ELR (cell line): ENCODE measurements around the gene STK32B.

Experiments
- DNase-seq: peaks from one replicate; pipeline ENCODE4 v3.0.0-alpha.2; 2015; ENCODE audit warnings: low read depth

Gene STK32B

GRCh38 chr4:5365071-5366008 is 314.1 kb downstream of the STK32B start:
- peak; percentile 97 for DNase-seq

DNA sequence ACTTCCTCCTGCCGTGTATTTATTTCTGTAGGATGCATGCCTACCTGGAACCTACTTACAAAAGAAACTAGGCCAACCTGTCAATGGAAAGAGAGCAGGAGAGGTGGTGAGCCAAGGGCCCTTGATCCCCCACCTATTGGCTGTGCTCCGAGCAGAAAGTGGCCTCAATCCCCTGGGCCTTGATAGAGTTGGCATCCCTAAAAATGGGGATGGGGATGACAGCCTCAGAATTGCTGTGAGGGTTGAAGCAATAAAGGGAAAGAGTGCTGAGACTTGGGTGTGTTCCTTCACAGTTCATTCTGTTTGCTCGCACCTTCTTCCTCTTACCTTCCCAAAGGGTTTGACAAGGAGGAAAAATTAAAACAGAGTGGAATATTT is 314.7 kb downstream of the STK32B start:
- DNase-seq: no peak

- peak; percentile 81 for DNase-seq
Measured at GRCh38 chr4:5366421-5366820, 315.1 kb downstream of the STK32B start.

GRCh38 chr4:5368426-5368825 is 317.1 kb downstream of the STK32B start:
- no peak for DNase-seq

GRCh38 chr4:5370286-5370685 is 319.0 kb downstream of the STK32B start:
- peak; percentile 95 for DNase-seq

DNA sequence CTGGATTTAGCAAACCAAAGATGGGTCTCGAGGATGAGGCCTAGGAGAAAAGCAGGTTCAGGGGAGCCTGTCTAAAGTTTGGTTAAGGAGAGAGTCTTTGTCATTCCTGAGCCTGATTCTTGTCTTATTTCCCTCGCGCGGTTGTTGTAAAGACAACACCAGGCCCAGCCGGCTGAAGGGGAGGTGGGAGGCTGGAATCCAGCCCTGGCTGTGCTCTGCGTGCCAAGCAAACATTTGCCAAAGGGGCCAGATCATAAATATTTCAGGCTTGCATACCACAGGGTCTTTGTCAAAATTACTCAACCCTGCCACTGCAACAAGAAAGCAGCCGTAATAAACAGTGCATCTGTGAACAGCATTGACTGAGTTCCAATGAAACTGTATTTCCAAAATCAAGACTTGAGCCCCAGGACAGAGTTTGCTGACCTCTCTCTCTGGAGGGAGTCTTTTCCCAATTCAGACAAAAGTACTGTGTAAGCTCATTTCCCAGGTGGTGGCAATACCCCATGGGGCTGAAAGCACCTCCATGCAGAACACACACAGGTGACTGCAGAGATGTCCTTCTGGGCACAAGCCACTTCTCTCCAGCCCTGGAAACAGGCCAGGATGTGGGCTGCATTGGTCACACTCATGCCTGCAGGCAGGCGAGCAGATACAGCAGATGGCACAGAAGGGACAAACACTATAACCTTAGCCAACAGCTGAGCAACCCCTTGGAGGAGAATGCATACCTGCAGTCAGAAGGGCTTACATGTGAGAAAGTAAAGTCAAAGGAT is 320.3 kb downstream of the STK32B start:
- DNase-seq: peak; percentile 74

DNA sequence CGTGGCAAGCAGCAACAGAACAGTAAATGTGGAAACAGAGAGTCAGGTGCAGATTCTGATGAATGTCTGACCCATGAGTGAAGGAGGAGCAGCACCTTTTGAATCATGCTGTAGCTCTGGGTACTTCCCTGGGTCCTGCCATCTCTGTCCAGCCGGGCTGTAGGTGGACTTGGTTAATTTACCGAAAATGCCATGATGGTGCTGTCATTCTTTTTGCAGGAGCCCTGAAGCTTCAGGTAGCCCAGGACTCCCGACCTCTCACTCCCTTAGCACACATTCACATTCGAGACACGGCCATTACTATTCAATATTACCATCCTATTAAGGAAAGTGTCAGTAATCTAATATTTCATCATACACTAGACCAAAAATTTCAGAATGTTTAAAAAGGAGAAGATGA is 320.9 kb downstream of the STK32B start:
- no peak for DNase-seq

GRCh38 chr4:5373327-5373726 is 322.0 kb downstream of the STK32B start:
- DNase-seq: no peak

DNA sequence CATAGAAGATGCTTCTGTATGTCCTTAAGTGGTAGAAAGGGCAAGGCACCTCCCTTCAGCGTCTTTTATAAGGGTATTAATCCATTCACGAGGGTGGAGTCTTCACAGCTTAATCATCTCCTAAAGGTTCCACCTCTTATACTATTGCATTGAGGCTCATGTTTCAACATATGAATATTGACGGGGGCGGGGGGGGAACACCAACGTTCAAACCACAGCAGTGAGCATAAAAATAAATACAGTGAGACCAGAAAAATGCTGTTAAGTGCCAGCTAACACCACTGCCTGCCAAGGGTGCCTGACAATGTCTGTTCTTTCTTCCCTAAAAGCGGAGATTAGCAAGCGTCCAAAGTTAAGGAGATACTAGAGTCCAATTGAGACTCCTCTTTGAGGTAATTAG is 323.3 kb downstream of the STK32B start:
- peak; percentile 39 for DNase-seq

GRCh38 chr4:5374994-5375393 is 323.7 kb downstream of the STK32B start:
- no peak for DNase-seq

DNA sequence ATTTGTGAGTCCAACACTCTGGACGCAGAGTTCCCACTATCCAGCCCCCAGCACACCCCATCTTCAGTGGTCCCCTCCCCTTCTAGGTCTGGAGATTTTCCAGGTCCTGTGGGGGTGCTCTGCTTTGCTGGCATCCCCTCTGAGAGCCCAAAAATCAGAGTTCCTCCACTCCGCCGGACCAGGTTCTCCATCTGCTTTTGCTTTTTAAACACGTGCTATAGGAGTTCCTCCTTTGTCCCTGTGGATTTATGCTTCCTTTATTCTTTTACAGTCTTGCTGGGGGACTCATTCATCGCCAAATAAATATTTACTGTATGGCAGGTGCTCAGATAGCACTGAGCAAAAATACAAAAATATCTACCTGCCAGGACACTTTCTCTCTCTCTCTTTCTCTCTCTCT is 324.7 kb downstream of the STK32B start:
- DNase-seq: no peak

DNA sequence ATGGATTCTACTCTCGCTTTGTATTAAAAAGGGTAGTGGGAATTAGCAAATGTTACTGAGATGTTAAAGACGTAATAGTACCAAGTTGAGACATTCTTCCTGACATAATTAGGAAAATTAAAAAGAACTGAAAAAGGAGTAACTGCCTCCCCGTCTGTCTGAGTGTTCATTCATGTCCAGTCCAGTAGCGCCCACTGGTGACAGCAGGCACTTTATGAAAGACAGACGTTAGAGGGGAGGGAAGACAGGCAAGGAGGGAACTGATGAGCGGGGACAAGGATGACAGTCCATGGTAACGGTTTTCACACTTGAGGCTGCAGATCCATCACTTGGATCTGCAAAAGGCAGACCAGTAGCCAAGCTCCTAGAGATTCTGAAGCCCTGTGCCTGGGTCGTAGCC is 326.7 kb downstream of the STK32B start:
- DNase-seq: peak; percentile 49

DNA sequence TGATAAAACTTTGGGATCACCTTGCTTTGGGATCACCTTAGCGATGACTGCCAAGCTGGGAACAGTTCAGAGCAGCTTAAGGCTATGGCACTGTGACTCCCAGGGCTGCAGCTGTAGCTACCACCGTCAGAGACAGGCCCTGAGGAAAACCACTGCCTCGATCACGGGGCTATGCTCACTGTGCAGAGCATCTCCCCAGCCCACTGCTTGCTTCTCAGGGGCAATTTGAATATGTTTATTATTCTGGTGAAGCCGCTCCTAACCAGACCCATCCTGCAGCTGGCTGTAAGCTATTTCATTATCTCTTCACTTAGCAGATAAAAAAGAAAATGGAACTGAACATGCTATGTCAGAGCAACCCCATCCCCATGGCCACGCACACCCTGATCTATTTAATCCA is 328.6 kb downstream of the STK32B start:
- DNase-seq: no peak

DNA sequence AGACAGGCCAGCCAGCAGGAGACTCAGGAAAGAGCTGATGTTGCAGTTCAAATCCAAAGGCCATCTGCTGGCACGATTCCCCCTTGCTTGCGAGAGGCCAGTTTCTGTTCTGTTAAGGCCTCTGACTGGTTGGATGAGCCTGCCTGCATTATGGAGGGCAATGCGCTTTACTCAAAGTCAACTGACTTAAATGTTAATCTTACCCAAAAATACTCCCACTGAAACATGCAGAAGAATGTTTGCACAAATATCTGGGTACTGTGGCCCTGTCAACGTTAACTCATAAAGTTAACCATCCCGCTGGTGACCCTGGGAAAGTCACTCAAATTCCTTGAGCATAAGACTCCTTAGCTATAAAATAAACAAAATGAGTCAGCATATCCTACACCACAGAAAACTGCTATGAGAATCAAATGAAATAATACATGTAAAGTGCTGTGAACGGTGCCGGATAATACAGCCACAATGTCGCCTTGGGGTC is 330.7 kb downstream of the STK32B start:
- peak; percentile 91 for DNase-seq

DNA sequence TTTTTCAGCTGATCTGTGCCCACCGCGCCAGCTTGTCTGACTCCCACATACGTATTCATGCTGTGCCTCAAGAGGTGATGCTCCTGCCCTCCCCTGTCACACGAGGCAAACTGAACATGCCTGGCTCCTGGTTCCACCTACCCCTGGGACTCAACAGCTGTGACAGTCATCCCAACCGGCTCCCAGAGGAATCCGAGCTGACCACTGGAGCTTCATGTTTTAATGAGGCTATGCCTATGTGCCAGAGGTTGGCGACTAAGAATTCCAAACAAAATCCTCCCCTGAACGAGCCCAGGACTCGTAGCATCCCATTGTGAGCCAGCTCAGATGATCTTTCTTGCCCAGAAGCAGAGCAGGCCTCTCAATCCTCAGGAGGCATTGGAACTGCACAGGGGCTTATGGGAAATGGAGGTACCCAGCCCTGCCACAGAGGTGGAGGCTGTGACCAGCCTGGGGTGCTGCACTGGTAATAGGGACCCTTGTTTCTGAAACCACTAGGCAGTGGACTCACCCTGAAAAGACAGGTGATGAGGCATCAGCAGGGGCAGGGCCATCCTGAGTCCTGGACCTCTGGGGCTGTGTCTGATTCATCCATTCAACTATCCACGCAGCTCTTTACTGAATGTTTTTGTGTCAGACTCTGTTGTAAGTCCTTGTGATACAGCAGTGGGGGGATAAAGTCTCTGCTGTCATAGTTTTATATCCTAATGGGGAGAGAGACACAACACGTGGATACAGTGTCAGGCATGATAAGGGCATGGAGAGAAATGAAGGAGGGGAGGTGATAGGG is 332.1 kb downstream of the STK32B start:
- peak; percentile 70 for DNase-seq

GRCh38 chr4:5385741-5386311 is 334.5 kb downstream of the STK32B start:
- no peak for DNase-seq

DNA sequence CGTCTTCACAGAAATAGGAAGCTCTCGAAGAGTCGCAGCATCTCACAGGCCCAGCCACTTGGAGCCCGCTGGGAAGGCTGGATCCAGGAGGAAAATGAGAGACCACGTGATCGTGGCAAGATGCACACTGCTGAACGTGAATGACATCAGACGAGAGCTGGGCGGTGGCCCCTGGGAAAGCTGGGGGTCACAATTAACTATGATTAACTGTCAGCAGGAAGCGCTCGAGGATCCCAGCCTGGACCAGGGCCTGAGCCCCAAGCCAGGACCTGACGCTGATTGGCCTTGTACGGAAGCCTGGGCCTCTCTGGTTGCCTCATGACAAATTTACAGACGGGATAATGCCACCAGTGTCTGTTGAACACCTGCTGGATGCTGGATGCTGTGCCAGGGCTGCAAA is 335.6 kb downstream of the STK32B start:
- no peak for DNase-seq

DNA sequence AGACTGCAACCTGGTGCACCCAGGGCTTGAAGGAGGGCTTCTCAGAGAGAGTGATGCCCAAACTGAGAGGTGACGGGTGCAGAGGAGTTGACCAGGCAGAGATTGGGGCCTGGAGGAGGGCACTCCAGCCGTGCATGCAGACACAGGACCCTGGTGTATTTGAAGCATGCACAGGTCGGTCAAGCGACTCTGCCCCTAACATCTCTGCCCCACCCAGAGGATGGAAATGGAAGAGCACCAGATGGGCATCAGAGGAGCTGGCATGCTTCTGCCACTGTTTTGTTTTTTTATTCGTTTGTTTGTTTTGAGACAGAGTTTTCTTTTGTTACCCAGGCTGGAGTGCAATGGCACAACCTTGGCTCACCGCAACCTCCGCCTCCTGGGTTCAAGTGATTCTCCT is 336.2 kb downstream of the STK32B start:
- DNase-seq: no peak

DNA sequence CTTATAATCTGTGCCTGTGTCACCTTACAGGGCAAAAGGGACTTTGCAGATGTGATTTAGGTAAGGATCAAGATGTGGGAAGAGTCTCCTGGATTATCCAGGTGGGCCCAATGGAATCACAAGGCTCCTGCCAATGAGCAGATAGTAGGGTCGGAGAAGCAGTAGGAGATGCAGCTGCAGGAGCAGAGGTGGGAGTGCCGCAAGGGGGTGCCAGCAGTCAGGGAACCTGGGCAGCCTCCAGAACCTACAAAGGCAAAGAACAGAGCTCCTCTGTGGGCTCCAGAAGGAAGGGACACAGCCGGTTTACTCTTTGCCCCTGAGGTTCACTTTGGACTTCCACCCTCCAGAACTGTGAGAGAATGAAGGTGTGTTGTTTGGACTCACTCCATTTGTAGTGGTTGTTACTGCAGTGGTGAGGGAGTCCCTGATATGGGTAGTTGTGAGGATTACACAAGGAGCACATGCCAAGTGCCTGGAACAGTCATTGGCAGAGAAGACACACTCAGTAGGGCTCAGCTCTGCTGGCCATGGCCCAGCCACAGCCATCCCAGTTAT is 338.6 kb downstream of the STK32B start:
- no peak for DNase-seq

GRCh38 chr4:5391492-5391891 is 340.2 kb downstream of the STK32B start:
- peak; percentile 35 for DNase-seq

DNA sequence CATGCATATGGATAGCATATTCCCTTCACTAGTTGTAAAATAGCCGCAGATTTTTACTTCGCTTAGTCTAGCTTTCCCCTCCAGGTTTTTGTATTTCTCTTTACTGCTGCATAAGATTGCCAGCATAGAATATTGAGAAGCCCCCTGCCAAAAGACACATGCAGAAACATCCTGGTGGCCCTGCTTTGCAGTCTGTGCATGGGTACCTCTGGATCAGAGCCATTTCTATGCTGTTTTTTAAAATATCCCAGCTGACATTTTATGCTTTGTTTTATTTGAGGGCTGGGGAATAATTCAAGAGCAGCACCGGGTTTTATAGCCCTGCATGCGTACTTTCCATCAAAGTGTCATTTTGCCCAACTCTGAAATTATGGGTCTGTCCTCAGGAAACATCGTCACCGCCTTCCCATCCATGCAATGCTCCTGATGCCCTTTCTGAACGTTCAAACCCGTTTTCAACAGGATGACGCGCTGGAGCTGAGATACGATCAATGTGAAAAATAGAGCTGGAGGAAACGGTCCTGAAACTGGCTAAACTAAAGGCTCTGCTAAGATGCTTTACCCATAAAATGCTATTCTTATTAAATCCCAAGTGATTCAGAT is 342.7 kb downstream of the STK32B start:
- no peak for DNase-seq
